Endothelial cell of umbilical vein (primary cell): Measurements from ENCODE around the gene EPS8L1. TPM values are rescaled to one million over a fixed set of nuclear protein-coding genes. Genes with fewer than 3 reads are reported as not detected.

ENCODE experiments used
- BruUV-seq: library from RNA; stranded (reverse); fragments of 400-500 nt; replicated peaks from 2 replicates; lab custom pipeline; 2021; lab: Mats Ljungman, UMichigan
- CTCF ChIA-PET: fragments of 300-600, 350-600 bp; sonication (Branson Sonifier 250); formaldehyde crosslinking; loops from one replicate; lab custom pipeline; 2021; ENCODE audit warnings: antibody characterized with exemption, inconsistent platforms; lab: Charles Lee
- POLR2A ChIA-PET: fragments of 300-600, 350-600 bp; sonication (Branson Sonifier 250); formaldehyde crosslinking; loops from one replicate; lab custom pipeline; 2021; ENCODE audit warnings: antibody characterized with exemption, inconsistent platforms; lab: Charles Lee
- DNase-seq: peaks from one replicate; pipeline ENCODE4 v3.0.0-alpha.2; 2011; ENCODE audit warnings: low read depth, low spot score
- FAIRE-seq: peaks from 2 replicates; lab custom pipeline; 2011; peaks lifted over from hg19 to GRCh38; lab: Jason Lieb, UNC
- H2AFZ ChIP-seq: 2 replicates; pipeline ENCODE4 v1.6.0; 2012; ENCODE audit warnings: low read depth, low read length, control low read depth, inconsistent platforms
- H3K27ac ChIP-seq: 2 replicates; pipeline ENCODE4 v1.5.1; 2011; ENCODE audit warnings: low read depth, mild to moderate bottlenecking, control low read depth, low read length, moderate library complexity; ENCODE audit not compliant: insufficient read depth
- H3K27me3 ChIP-seq, 2 experiments: 2 replicates each; pipeline versions ENCODE4 v1.6.0 to v1.6.1; 2011; ENCODE audit warnings: low read length in 2 of 2, mixed read lengths in 1 of 2; ENCODE audit not compliant: control insufficient read depth in 2 of 2, insufficient read depth in 2 of 2
- H3K36me3 ChIP-seq, 2 experiments: 2 replicates in 1 of 2; 3 replicates in 1 of 2; pipeline ENCODE4 v1.5.1; 2011; ENCODE audit warnings: low read length in 2 of 2, mild to moderate bottlenecking in 1 of 2, moderate library complexity in 1 of 2; ENCODE audit not compliant: control insufficient read depth in 2 of 2, insufficient read depth in 2 of 2; ENCODE audit errors: extremely low read depth in 1 of 2
- H3K4me1 ChIP-seq: 3 replicates; pipeline ENCODE4 v1.5.1; 2011; ENCODE audit warnings: mild to moderate bottlenecking, low read length; ENCODE audit not compliant: control insufficient read depth, insufficient read depth; ENCODE audit errors: extremely low read depth
- H3K4me2 ChIP-seq: 2 replicates; pipeline ENCODE4 v1.6.1; 2011; ENCODE audit warnings: low read length, control low read depth, mixed read lengths; ENCODE audit not compliant: insufficient read depth
- H3K4me3 ChIP-seq, 3 experiments: fragments of 200-600 bp in 1 of 3; sonication (generic), shearing (Covaris generic) in 1 of 3; replicated peaks in 1 of 3; 2 replicates each; pipeline ENCODE4 v1.5.1; 2011 to 2016; ENCODE audit warnings: control low read depth in 3 of 3, low read length in 3 of 3, mild to moderate bottlenecking in 2 of 3, inconsistent platforms in 1 of 3, low read depth in 1 of 3, moderate library complexity in 1 of 3; ENCODE audit not compliant: insufficient read depth in 1 of 3
- H3K79me2 ChIP-seq: 2 replicates; pipeline ENCODE4 v1.6.0; 2012; ENCODE audit warnings: low read length, inconsistent platforms; ENCODE audit not compliant: control insufficient read depth, insufficient read depth
- H3K9ac ChIP-seq: replicated peaks from 2 replicates; pipeline ENCODE3; 2011; ENCODE audit warnings: low read length, control low read depth; ENCODE audit not compliant: insufficient read depth; ENCODE audit errors: extremely low read depth
- H3K9me1 ChIP-seq: replicated peaks from 3 replicates; pipeline ENCODE4 v1.6.0; 2011; ENCODE audit warnings: mild to moderate bottlenecking, low read length; ENCODE audit not compliant: control insufficient read depth, insufficient read depth; ENCODE audit errors: extremely low read depth
- H3K9me3 ChIP-seq: replicated peaks from 2 replicates; pipeline ENCODE4 v1.5.1; 2012; ENCODE audit warnings: low read length, inconsistent platforms; ENCODE audit not compliant: control insufficient read depth, insufficient read depth
- H4K20me1 ChIP-seq: replicated peaks from 2 replicates; pipeline ENCODE3; 2011; ENCODE audit warnings: mild to moderate bottlenecking, low read length; ENCODE audit not compliant: control insufficient read depth, insufficient read depth; ENCODE audit errors: extremely low read depth
- CTCF ChIP-seq, 2 donors: IDR thresholded peaks; 1 replicate in 1 of 2; 2 replicates in 1 of 2; pipeline ENCODE4 v1.5.1; 2011; ENCODE audit warnings: low read length in 2 of 2, mild to moderate bottlenecking in 2 of 2, moderate library complexity in 2 of 2, control low read depth in 1 of 2, inconsistent platforms in 1 of 2, low read depth in 1 of 2; ENCODE audit not compliant: insufficient read depth in 1 of 2; ENCODE audit errors: extremely low read depth in 1 of 2
- FOS ChIP-seq: IDR thresholded peaks from 2 replicates; pipeline ENCODE4 v1.6.1; 2011; ENCODE audit warnings: mild to moderate bottlenecking, low read length, moderate library complexity, borderline replicate concordance; ENCODE audit not compliant: insufficient read depth
- GATA2 ChIP-seq: IDR thresholded peaks from 2 replicates; pipeline ENCODE4 v1.7.0; 2011; ENCODE audit warnings: low read depth, mild to moderate bottlenecking, moderate library complexity, mixed read lengths, low read length; ENCODE audit not compliant: insufficient read length, insufficient read depth
- MAX ChIP-seq: IDR thresholded peaks from 2 replicates; pipeline ENCODE4 v1.6.1; 2011; ENCODE audit not compliant: insufficient read depth, insufficient read length
- MYC ChIP-seq: IDR thresholded peaks from one replicate; pipeline ENCODE4 v1.6.1; 2011; ENCODE audit warnings: mild to moderate bottlenecking, low read depth, low read length
- POLR2A ChIP-seq: IDR thresholded peaks from 2 replicates; pipeline ENCODE4 v1.6.1; 2012; ENCODE audit warnings: low read depth, mild to moderate bottlenecking, control low read depth, low read length
- dilution Hi-C: fragments of 300-500 bp; cut with MboI; formaldehyde crosslinking; loops from one replicate; pipeline ENCODE4 v1.15.0; 2019; ENCODE audit warnings: low sequenced_read_pairs; ENCODE audit not compliant: extremely low pct_ligation_motif_present
- intact Hi-C: fragments of 100-400 bp; cut with micrococcal nuclease; formaldehyde crosslinking; loops from one replicate; pipeline ENCODE4 v1.10.0; 2022
- polyA plus RNA-seq, 4 experiments: library from polyadenylated mRNA; depleted of rRNA in 3 of 4; stranded (reverse) in 3 of 4; unstranded in 1 of 4; fragments of >200 nt; gene quantifications; 2 replicates each; pipeline versions ENCODE4 v1.2.1 to v1.2.3, GENCODE V29; 2011 to 2012; ENCODE audit warnings: missing spikeins in 1 of 4
- total RNA-seq: library from RNA; stranded (reverse); gene quantifications from 2 replicates; pipeline ENCODE4 v1.2.3, GENCODE V29; 2021

The EPS8L1 gene
- total and polyA plus RNA-seq, 2 donors (not counting 3 experiments of a cell fraction or from before 2014, with no cell fraction given), result 15.9 to 28.9 TPM

GRCh38 chr19:55092423-55093318, 17.0 kb downstream of the EPS8L1 start:
- dilution Hi-C loops (no loop called here), intact Hi-C loops (no loop called here)
- Histone ChIP-seq H3K27me3 (no peaks in the 10 kb centered on the region), H3K4me1 (peaks cover 12% of the 10 kb centered on the region), H3K9ac (no peak overlapping the region), H3K36me3 (peaks cover 2 to 33% of the 10 kb centered on the region in 2 experiments), H3K27ac (no peak overlapping the region), H3K9me1 (no peaks in the 10 kb centered on the region), H3K4me3 (no peak overlapping the region), H3K9me3 (no peaks in the 10 kb centered on the region), H2AFZ (no peak overlapping the region), H3K4me2 (no peak overlapping the region), H4K20me1 (no peaks in the 10 kb centered on the region), H3K79me2 (peaks cover 5% of the 10 kb centered on the region)
- BruUV-seq, result no TSS peak
- TF ChIP-seq FOS (no peak), MYC (no peak), MAX (no peak), POLR2A (no peak), GATA2 (no peak), CTCF (IDR thresholded peaks at IDR 0.05; ENCODE audit: extremely low read depth in 1 of 2, insufficient read depth in 1 of 2, low read depth in 1 of 2, low read length in 2 of 2) (no peak)
- FAIRE-seq (no peak), DNase-seq (no peak)
- CTCF ChIA-PET, result no interaction called here
- POLR2A ChIA-PET, result no interaction called here
